Fibroblast of pulmonary artery (primary cell): ENCODE data around the gene PELO.

ENCODE experiments used
- DNase-seq: peaks from one replicate; pipeline ENCODE4 v3.0.0-alpha.2; 2010; ENCODE audit warnings: low read depth
- H3K4me3 ChIP-seq: replicated peaks from 2 replicates; pipeline ENCODE4 v1.5.1; 2011; ENCODE audit warnings: low read depth, mild to moderate bottlenecking, control low read depth, low read length, moderate library complexity
- CTCF ChIP-seq: IDR thresholded peaks from 2 replicates; pipeline ENCODE4 v1.5.1; 2011; ENCODE audit warnings: mild to moderate bottlenecking, control low read depth, low read length, inconsistent platforms; ENCODE audit errors: missing control alignments

Gene PELO

DNA sequence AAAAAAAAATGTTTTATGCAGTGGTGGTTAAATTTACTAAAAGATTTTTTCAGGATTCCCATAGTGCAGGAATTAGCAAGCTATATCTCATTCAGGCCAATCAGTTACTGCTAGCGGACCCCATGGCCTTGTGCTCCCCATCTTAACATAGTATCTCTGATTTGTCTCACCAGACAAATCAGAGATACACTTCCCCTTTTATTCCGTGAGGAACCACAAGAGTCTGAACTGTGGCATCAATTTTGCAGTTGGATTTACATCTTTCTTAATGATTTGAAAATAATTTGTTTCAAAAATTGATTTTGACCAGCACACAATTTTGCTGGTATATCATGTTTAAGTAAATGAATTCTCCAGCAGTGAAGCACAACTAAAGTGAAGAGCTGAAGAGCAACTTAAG is 17.9 kb downstream of the PELO start:
- TF ChIP-seq CTCF, result no peak
- DNase-seq, result no peak
- no peak overlapping the region for H3K4me3 ChIP-seq

DNA sequence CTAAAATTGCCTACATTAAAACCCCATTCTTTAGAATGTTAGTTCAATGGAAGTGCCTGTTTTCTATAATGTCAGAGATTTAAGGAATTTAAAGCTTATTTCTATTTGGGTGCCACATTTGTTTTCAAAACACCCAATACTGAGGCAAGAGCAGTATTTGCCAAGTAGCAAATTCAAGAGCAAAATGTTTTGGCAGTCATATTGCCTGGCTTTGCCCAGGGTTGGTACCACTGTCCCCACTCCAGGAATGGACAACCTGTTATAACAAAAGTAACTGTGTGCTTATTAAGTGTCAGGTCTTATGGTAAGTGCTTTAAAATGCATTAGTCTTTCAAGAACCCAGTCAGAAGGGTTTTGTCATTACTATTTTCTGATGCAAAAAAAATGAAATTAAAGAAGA is 19.3 kb downstream of the PELO start:
- no peak for TF ChIP-seq CTCF
- no peak for DNase-seq
- H3K4me3 ChIP-seq, result no peak overlapping the region

- H3K4me3 ChIP-seq, result no peak overlapping the region
- no peak for DNase-seq
- TF ChIP-seq CTCF, result no peak
Observed at GRCh38 chr5:52807723-52808122, 20.0 kb downstream of the PELO start.

DNA sequence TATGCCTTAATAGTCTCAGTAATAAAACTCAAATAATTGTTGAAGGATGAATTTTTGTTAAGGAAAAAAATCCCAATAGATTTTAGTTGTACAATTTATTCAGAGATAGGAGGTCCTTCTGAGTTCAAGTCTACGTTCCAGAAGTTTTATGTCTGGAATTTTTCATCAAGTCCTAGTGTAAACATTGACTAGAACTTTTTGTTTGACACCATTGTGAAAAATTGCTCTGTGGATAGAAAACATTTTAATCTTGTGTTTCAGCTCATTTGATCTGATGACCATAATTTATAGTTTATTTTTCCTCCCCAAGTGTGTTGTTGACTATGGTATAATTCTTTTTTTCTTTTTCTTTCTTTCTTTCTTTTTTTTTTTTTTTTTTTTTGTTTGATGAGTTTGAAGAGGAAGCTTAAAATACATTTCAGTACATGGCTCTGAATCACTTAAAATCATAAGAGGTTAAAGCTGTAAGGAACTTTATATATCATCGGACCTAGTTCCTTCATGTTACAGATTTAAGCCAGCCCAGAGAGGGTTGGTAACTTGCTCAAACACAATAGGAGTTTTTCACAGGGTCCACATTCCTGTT is 20.7 kb downstream of the PELO start:
- H3K4me3 ChIP-seq, result no peak overlapping the region
- DNase-seq, result no peak
- no peak for TF ChIP-seq CTCF

DNA sequence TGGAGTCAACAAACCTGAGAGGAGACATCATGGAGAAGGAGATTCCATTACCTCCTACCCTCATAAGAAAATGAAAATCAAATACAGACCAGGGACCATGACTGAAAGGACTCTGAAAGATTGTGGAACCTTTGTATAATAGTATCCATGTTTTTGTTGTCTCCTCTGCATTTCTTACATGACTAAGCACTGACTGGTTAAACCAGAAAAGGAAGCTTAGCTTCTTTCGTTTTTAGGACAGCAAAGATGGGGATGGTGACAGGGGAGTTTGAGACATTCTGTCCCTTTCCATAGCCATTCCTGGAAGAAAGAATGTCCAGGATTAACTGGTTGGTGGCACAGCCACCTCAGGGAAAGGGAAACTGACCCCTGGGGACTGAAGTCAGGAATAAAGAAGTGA is 22.2 kb downstream of the PELO start:
- DNase-seq, result no peak
- no peak overlapping the region for H3K4me3 ChIP-seq

GRCh38 chr5:52810426-52810825 is 22.7 kb downstream of the PELO start:
- no peak overlapping the region for H3K4me3 ChIP-seq
- no peak for TF ChIP-seq CTCF
- DNase-seq, result no peak

More for the DNA sequence above, 22.2 kb downstream of the PELO start:
- no peak for TF ChIP-seq CTCF

DNA sequence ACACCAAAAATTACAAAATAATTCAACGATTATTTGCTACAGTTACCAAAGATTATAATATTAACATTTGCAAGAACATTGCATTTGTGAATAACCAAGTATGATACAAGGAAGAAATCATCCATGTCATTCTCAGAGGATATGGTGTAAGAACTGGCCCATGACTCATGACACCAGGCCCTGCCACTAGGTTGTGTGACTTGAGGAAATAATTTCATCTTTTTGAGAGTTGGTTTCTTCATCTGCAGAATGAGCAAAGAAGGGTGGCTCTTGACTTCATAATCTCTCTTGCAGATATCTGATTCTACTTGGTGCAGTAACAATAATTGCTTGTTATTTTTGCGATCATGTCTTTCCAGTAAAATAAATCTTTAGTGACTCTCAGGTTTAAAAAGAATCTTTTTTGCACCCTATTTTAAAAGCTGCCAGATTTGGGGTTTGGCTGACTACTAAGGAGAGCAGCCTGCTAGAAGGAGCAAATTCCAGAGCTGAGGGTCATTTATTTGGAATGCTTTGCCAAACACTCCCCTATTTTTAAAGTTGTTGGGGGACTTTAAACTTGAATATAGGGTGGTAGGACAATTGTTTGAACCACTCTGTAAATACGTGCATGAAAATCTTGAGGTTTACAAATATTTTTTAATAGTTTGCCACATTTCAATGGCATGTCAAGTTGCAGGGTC is 23.5 kb downstream of the PELO start:
- no peak overlapping the region for H3K4me3 ChIP-seq
- TF ChIP-seq CTCF, result no peak
- peak; percentile 66 for DNase-seq
